ENCODE data around the gene NCS1.

The NCS1 gene

GRCh38 chr9:130196643-130197042 lies 24.4 kb downstream of the NCS1 start:
- no peak for DNase-seq

GRCh38 chr9:130197386-130197785 lies 25.2 kb downstream of the NCS1 start:
- no peak for DNase-seq

GRCh38 chr9:130197888-130198287 lies 25.7 kb downstream of the NCS1 start:
- DNase-seq = no peak

GRCh38 chr9:130198501-130199179 lies 26.4 kb downstream of the NCS1 start:
- DNase-seq = no peak

- DNase-seq = no peak
These were observed 27.4 kb downstream of the NCS1 start for GRCh38 chr9:130199605-130200004.

GRCh38 chr9:130200038-130200849 lies 28.0 kb downstream of the NCS1 start:
- no peak for DNase-seq

GRCh38 chr9:130201399-130201873 lies 29.2 kb downstream of the NCS1 start:
- no peak for DNase-seq

- no peak for DNase-seq
These were observed 29.8 kb downstream of the NCS1 start for GRCh38 chr9:130201974-130202373.

- DNase-seq = no peak
These were observed 32.1 kb downstream of the NCS1 start for GRCh38 chr9:130204341-130204740.

GRCh38 chr9:130204959-130205358 lies 32.8 kb downstream of the NCS1 start:
- DNase-seq = no peak

- no peak for DNase-seq
These were observed 33.7 kb downstream of the NCS1 start for GRCh38 chr9:130205912-130206311.

GRCh38 chr9:130206579-130206978 lies 34.4 kb downstream of the NCS1 start:
- no peak for DNase-seq

- DNase-seq = no peak
These were observed 35.2 kb downstream of the NCS1 start for GRCh38 chr9:130207241-130207992.

GRCh38 chr9:130208600-130209347 lies 36.6 kb downstream of the NCS1 start:
- DNase-seq = no peak

GRCh38 chr9:130209422-130209821 lies 37.2 kb downstream of the NCS1 start:
- no peak for DNase-seq

- DNase-seq = no peak
These were observed 39.5 kb downstream of the NCS1 start for GRCh38 chr9:130211548-130212226.

GRCh38 chr9:130212543-130213297 lies 40.5 kb downstream of the NCS1 start:
- DNase-seq = no peak

- DNase-seq = no peak
These were observed 41.9 kb downstream of the NCS1 start for GRCh38 chr9:130213911-130214761.

GRCh38 chr9:130214776-130215340 lies 42.7 kb downstream of the NCS1 start:
- no peak for DNase-seq

All from 8988T (cell line).